GM18861 (cell line): ENCODE results near the gene LILRA2.
"Not testable (repeated sequence)": the region's sequence is repeated elsewhere in the genome, so short reads cannot be mapped to it uniquely, and the experiment has no call there.

Experiments
- ATAC-seq: cut with Tn5 transposase; IDR thresholded peaks from one replicate; pipeline ENCODE4 v1.9.1; 2021; ENCODE audit not compliant: unreplicated experiment

LILRA2 gene

DNA sequence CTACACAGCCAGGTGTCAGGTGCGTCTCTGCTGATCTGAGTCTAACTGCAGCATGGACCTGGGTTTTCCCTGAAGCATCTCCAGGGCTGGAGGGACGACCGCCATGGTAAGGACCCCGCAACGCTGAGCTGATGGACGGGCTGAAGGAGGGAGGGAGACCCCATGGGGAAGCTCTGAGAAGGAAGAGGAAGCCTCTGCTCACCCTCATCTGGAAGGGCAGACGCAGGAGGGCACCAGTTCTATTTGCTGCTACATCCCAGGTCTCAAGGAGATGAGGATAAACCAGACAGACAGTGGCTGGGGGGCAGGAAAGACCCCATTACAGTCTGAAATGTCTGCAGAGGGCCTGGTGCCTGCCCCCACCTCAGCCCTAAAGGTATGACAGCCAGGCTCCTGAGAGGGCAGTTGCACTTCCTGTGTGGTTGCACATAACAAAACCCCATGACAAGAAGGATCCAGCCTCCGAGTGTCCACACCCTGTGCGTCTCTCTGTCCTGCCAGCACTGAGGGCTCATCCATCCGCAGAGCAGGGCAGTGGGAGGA, at the start of gene LILRA2:
TSS of gene LILRA2 (plus strand) at position 461 of the 543 bp plus-strand sequence. CDS start 89 bp downstream, outside the sequence.
- ATAC-seq: no peak

DNA sequence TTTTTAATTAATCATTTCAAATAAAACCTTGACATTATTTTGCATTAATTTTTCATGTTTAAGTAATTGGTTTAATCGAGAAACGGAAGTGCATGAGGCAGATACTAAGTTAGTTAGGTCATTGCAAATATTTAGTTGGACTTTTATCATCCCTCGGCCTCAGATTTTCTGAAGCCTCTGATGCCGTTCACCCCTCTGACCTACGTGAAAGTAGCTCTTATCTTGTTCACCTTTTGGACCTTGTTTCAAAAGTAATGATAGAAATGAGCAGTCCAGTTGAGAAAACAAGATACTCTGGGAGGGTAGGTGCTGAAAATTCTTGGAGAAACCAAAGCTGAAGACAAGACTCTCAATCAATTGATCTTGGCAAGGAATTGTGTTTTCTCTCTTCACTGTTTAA, 48.0 kb upstream of the LILRA2 start:
- no peak for ATAC-seq

DNA sequence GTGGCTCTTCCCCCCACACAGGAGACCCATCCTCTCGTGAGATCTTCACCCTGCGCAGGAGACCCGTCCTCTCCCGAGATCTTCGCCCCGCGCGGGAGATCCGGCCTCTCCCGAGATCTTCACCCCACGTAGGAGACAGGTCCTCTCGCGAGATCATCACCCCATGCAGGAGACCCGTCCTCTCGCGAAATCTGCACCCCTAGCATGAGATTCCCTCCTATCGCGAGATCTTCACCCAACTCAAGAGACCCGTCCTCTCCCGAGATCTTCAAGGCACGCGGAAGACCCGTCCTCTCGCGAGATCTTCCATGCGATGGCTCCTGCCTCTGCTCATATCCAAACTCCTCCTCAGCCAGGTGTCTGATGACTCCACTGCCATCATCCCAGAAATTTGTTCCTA, 46.6 kb upstream of the LILRA2 start:
- ATAC-seq: no peak

DNA sequence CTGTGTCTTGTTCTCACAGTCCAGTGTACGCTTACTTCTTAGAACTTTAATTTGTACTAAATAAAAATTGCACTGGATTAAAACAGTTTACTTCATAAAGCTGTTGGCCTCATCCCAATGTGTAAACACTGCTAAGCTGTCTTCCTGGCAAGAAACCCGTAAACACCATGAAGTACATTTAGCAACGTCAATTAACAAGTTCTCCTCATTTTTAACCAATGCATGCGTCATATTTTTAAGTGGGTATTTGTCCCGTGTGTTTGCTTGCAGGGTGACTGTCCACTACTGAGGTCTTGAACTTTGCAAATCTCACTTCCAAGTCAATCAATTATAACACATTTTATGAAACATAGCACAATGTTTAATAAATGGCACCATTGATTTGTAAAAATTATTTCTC, 42.7 kb upstream of the LILRA2 start:
- no peak for ATAC-seq

DNA sequence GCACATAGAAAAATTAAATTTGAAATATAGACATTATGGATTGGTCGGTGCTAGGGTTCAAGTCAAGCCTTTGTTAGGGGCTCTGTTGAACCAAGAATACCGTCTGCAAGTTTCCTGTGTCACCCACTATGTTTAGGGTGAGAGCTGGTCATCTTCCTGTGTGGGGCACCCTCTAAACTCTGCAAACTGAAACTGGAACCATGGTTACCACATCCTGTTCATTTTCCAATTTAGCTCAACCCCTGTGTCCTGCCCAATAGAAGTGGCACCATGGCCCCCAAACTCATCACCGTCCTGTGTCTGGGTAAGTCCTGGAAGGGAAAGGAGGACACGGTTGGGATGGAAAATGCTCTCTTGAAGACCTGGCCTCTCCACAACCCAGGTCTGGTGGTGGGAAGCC, 41.1 kb upstream of the LILRA2 start:
- peak; percentile 85 for ATAC-seq

DNA sequence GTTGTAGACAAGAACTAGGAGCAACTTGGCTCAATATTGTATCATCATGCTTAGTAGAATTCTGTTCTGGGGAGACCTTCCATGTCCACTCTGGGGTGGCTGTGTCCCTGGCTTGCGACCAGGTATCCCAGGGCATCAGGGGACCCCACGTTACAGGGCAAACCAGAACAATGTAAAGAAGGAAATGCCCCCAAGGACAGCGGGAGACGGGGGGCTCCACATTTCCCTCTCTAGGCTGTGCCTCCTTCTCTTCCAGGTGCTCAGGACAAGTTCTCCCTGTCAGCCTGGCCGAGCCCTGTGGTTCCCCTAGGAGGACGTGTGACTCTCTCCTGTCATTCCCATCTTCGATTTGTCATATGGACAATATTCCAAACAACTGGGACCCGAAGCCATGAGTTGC, 40.1 kb upstream of the LILRA2 start:
- no peak for ATAC-seq

DNA sequence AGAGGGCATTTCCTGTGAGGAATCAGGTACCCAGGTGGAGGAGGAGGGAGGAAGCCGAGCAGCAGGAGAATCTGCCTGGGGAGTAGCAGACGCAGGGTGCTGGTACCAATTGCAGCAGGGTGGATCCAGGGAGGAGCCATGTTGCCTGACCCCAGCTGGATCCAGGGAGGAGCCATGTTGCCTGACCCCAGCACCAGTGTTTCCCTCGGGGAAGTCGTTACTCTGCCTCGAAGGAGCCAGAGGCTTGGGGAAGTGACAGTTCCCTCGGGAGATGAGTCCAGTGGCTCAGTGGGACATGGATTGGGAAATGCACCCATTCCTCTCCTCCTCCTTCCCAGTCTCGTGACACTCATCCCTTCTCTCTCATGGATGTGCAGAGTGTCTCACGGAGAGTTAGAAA, 39.4 kb upstream of the LILRA2 start:
- ATAC-seq: no peak

DNA sequence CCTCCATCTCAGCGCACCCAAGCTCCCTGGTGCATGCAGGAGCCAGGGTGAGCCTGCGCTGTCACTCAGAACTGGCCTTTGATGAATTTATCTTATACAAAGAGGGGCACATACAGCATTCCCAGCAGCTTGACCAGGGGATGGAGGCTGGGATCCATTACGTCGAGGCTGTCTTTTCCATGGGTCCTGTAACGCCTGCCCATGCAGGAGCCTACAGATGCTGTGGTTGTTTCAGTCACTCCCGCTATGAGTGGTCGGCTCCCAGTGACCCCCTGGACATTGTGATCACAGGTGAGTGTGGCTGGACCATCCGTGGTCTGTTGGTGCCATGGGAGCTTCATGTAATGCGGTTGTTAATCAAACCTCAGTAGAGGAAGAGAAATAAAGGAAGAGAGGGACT, 38.0 kb upstream of the LILRA2 start:
- ATAC-seq: no peak

DNA sequence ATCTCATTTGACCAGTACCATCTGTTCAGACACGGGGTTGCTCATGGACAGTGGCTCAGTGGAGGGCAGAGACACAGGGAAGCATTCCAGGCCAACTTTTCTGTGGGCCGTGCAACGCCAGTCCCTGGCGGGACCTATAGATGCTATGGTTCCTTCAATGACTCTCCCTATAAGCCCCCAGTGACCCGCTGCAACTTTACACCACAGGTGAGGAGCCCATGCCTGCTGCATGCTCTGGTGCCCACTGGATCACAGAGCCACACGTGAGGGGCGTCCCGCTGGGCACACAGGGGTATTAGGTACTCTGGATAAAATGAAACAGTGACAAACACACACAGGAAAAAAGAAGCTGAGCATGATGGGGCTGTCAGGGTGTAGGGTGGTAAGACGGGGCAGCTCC, 36.6 kb upstream of the LILRA2 start:
- ATAC-seq: no peak

DNA sequence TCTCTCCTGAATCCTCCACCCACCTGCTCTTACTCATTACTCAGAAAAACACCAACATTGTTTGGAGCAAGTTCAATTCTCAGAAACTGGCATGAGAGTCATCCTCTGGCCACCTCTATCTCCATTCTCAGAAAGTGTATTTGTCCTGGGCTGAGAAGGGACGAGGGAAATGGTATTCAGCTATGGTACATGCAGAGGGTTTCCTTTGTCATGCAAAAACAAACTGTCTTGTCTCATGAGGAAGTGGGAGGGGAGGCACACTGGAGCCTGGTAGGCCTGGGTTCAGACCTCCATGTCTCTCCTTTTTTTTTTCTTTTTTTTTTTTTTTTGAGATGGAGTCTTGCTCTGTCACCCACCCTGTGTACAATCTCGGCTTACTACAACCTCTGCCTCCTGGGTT, 31.9 kb upstream of the LILRA2 start:
- no peak for ATAC-seq

DNA sequence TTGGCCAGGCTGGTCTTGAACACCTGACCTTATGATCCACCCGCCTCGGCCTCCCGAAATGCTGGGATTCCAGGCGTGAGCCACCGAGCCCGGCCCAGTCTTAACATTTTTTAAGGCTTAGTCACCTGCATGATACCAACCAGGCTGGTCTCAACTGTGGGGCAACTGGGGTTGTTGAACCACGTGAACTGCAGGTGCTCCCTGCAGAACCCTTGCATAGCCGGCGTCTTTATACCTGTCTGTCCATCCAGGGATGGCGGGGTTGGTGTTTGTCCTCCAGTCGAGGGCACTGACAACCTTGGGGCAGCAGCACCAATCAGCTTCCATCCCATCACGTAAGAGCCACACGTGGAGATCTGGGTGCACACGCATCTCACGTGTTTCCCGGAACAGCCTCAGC, 24.8 kb upstream of the LILRA2 start:
- ATAC-seq: no peak

DNA sequence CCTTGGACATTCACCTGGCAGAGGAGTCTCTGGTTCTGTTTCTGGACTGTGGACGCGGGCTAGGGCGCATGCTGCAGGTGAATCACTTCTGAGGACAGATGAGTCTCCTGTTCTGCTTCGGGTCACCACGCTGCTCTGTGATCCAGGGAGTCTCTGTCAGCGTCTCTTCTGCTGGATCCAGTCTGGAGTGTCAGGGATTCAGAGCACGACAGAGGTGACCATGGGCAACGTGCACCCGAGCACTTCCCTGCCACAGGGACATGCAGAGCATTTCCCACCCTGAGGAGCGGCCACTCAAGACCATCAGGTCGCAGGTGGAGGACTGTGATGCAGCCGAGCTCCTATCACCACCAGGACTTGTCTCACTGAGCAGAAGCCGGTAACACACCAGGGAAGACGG, 24.4 kb upstream of the LILRA2 start:
- no peak for ATAC-seq

DNA sequence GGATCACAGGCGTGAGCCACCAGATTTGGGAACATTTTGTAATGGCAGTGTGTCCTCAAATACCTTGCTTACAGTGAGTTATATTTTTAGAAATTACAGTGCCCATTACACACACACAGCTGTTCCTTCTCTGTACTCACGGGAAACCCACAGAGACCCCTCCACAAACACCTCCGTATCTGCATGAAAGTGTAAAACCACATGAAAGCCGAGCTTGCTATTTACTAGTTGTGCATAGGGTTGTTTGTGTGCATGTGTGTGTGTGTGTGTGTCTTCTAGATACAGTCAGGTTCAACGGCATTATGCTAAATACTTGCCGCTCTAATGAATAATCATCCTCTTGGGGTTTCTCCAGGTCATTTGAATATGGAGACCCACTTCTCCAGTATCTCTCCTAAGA, 22.3 kb upstream of the LILRA2 start:
- no peak for ATAC-seq

DNA sequence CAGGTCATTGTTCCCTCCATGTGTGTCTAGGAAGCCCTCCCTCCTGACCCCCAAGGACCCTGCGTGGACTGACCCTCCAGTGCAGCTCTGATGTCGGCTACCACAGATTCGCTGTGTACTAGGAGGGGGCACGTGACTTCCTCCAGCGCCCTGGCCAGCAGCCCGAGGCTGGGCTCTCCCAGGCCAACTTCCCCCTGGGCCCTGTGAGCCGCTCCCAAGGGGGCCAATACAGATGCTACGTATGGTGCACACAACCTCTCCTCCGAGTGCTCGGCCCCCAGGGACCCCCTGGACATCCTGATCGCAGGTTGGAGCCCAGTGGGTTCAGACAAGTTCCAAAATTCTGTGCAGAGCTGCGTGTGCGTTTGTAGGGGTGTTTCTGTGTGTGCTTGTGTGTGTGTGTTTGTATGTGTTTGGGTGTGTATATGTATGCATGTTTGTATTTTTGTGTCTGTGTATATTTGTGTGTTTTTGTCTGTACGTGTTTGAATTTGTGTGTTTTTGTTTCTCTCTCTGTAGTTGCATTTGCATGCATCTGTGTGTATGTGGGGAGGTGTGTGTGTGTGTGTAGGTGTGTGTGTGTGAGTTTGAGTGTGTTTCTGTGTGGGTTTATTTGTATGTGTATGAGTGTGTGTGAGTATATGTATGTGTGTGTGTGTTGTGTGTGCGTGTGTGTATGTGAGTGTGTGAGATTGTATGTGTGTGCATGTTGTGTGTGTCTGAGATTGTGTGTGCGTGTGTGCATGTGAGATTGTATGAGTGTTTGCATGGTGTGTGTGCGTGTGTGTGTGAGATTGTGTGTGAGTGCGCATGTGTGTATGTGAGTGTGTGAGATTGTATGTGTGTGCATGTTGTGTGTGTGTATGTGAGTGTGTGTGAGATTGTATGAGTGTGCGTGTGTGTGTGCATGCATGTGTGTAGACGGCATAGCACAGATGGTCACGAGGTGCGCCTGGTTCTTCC, 21.4 kb upstream of the LILRA2 start:
- ATAC-seq: no peak

DNA sequence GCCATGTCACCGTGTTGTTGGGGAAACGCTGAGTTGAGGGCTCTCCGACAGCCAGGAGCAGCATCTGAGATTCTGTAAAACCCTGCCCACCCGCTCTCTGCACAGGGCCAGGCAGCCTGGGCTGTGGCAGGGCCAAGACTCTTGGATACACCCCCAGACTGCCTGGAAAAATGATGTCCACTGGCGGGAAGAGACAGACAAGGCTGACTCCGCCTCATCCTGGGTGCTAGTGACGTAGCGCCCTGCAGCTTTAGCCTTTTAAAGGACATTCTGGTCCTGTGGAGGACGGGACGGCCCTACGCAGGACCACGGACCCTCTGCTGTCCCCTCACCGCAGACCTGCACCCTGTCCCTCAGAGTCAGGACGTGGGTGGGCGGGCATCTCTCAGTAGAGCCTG, 20.7 kb upstream of the LILRA2 start:
- no peak for ATAC-seq

DNA sequence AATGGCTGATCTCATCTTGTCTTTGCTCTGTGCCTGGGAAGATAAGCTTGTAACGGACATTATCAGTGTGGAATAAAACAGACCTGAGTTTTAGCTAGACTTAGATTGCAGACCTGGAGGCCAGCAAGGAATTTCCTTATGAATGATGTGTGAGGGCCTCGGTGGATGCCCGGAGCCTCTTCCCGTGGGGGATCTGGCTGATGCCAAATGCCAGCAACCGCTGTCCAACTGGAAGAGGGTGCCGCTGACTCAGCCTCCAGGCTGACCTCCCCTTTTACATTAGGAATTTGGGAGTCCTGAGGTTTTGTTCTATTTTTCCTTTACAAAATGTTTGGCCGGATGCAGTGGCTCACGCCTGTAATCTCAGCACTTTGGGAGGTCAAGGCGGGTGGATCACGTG, 19.6 kb upstream of the LILRA2 start:
- ATAC-seq: no peak

DNA sequence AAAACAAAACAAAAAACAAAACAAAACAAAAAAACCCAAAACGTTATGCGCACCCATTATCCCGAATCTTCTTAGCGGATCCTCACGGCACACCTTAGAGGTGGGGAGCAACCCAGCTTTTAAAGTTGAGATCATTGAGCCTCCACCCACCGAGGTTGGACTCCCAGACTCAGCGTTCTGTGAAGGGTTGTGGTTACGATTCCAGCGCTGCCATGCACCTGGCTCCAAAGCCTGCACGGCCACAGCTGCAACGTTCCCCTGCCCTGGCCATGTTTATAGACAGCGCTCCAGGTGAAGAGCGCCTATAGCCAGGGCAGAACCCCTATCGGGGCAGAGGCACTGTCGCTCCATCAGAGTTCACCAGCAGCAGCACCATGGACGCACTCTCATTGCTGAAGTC, 18.7 kb upstream of the LILRA2 start:
- no peak for ATAC-seq

DNA sequence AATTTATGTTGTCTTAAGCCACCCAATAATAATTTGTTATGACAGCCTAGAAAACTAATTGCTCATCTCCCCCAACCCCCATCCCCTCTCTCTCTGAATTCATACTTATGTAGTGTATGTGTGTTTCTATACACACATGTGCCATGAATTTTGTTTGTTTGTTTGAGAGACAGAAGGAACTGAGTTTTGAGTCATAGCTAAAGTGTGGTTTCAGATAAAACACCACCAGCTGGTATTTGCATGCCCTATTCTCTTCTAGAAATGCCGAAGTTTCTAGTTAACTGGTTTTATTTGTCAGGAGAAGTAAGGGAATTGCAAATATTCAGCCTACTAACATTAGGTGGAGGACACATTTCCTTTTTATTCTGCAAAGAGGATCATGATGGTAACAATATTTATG, 17.4 kb upstream of the LILRA2 start:
- no peak for ATAC-seq

DNA sequence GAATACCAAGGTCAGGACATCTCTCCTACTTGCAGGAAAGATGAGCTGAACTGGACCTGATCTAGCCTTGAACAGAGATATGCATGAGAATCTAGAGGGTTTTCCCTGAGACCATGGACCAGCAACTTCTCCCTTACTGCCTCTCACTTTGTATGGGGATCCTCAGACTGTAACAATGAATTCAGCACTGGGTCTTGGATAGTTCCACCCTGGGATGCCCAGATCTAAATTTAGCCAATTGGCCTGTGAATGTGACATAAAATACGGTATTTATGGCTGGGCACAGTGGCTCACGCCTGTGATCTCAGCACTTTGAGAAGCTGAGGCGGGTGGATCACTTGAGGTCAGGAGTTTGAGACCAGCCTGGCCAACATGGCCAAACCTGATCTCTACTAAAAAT, 15.3 kb upstream of the LILRA2 start:
- ATAC-seq: no peak

DNA sequence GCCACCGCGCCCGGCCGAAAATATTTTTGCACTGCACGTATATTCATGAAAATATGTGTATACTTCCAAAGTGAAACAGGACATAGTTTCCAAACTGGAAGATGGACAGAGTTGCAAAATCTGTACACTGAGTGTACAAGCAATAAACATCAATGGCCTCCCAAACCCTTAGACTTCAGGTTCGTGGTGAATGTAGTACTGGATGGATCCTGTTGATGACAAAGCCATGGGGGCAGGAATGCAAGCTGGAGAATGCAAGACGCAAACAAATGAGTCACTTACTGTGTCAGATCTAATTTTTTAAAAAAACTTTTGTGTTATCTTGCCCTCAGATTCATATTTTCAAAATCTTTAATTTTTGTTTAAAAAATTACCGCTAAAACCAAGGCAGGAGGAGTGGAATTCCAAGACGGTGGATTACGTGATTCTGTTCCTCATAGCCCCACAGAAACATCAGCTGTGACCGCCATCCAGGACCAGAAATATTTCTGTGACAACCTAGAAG, 12.7 kb upstream of the LILRA2 start:
- ATAC-seq: no peak

DNA sequence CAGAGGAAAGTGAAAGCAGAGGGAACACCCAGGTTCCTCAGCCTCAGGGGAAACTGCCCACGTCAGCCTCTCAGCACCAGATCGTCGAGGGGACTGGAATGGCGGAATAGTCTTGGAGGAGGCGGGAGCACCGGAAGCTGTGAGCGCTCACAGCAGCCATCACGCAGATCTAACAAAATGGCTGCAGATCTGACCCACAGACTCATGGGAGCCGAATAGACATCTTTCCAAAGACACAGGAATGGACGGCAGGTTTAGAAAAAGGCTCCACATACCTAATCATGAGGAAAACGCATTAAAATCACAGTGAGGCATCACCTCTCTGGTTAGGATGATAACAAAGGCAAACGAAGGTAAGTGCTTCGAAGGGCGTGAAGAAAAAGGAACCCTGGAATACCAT, 11.8 kb upstream of the LILRA2 start:
- no peak for ATAC-seq

DNA sequence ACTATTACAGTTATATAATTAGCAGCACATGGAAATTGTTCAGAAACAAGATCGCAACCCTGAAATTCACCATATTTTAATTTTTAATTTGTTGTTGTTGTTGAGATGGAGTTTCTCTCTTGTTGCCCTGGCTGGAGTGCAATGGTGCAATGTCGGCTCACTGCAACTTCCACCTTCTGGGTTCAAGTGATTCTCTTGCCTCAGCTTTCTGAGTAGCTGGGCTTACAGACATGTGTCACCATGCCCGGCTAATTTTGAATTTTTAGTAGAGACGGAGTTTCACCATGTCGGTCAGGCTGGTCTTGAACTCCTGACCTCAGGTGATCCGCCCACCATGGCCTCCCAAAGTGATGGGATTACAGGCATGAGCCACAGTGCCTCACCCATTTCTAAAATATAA, 10.4 kb upstream of the LILRA2 start:
- ATAC-seq: not testable (repeated sequence)
